ENCODE data around the gene SREBF2.

The SREBF2 gene

GRCh38 chr22:41820447-41820846, 12.5 kb upstream of the SREBF2 start:
- Histone ChIP-seq H3K27ac (replicated peaks) (no peak overlapping the region), H3K4me3 (replicated peaks; ENCODE audit: insufficient read depth, low read length) (no peak overlapping the region), H3K27me3 (ENCODE audit: insufficient read depth, poor library complexity, severe bottlenecking) (no peaks in the 10 kb centered on the region)
- DNase-seq (ENCODE audit: low read depth in 1 of 2, low spot score in 1 of 2), result no peak
- TF ChIP-seq POLR2AphosphoS5 (IDR thresholded peaks at IDR 0.05; ENCODE audit: low read depth), result no peak
- no peak for TF ChIP-seq REST (IDR thresholded peaks at IDR 0.05; ENCODE audit: insufficient replicate concordance, low read depth)
- TF ChIP-seq SPI1 (IDR thresholded peaks at IDR 0.05; ENCODE audit: borderline replicate concordance, low read depth), result no peak
- TF ChIP-seq GABPA (IDR thresholded peaks at IDR 0.05; ENCODE audit: low read depth), result no peak
- TF ChIP-seq CTCF (IDR thresholded peaks at IDR 0.05; ENCODE audit: insufficient read depth, low read length), result no peak

DNA sequence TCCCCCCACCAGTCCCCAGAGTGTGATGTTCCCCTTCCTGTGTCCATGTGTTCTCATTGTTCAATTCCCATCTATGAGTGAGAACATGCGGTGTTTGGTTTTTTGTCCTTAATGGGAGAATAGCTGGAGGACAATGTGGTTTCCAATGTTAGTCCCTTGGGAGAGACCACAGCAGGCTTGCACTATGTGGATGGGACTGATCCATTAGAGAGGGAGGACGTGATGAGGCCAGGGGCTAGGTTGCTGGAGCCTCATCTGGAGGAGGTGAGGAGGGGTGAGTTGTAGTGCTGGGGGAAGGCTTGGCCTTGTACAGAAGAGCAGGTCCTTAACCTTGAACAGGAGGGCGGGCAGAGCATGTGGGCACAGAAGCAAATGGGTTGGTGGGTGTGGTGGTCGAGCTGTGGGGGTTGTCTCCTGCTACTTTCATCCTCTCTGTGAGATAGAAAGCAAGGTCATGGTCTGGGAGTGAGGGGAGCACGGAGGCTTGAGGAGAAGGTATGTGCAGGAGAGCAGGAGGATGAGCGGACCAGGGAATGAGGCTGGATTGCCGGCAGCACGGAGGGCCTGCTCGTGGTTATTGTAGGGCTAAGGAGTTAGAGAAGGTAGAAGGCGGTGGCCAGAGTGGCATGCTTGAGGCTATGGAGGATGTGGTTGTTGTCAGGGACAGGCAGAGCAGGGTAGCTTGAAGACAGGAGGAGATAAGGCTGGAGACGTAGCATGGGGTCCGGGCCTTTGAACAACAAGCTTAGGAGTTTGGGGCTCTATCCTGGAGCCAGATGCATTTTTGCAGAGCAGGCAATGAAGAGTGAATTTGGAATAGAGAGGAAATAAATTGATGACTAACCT, 11.2 kb upstream of the SREBF2 start:
- Histone ChIP-seq H3K4me3 (replicated peaks; ENCODE audit: insufficient read depth, low read length) (no peak overlapping the region), H3K27me3 (ENCODE audit: insufficient read depth, poor library complexity, severe bottlenecking) (no peaks in the 10 kb centered on the region), H3K27ac (replicated peaks) (no peak overlapping the region)
- TF ChIP-seq POLR2AphosphoS5 (IDR thresholded peaks at IDR 0.05; ENCODE audit: low read depth) (no peak), SPI1 (IDR thresholded peaks at IDR 0.05; ENCODE audit: borderline replicate concordance, low read depth) (no peak), GABPA (IDR thresholded peaks at IDR 0.05; ENCODE audit: low read depth) (no peak), CTCF (IDR thresholded peaks at IDR 0.05; ENCODE audit: insufficient read depth, low read length) (no peak)
- DNase-seq (ENCODE audit: low read depth in 1 of 2, low spot score in 1 of 2), result no peak

DNA sequence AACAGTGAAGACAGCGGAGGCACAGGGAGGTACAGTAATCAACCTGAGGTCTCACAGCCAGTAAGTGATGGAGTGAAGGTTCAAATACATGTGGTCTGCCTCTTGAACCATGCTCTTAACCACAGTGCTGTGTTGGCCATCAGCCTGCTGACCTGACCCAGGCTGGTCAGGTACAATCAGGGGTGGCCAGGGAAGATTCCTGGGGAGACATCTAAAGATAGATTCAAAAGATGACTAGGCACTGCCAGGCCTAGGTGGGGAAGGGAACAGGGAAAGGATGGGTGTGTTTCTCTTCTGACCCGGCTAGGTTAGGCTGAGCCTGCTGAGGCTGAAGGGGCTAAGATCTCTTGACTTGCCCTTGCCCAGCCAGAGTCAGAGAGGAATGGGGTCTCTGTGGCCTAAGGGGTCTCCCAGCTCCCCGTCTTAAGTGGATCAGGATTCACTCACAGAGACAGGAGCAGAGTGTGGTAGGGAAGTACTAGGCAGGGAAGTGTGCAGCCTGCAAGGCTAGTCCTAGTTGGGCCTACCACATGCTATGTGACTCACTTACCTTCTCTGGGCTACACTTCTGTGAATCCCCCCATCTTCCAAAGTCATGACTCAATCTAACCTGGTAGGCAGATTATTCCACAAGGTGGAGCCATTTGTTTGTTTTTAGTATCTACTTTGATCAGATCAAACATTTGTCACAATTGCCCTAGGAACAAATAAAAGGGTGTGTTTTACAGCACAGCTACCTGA, 10.4 kb upstream of the SREBF2 start:
- H3K27me3 ChIP-seq (ENCODE audit: insufficient read depth, poor library complexity, severe bottlenecking), result no peaks in the 10 kb centered on the region
- DNase-seq (ENCODE audit: low read depth in 1 of 2, low spot score in 1 of 2), result no peak
- peak; percentile 41 for TF ChIP-seq CTCF (IDR thresholded peaks at IDR 0.05; ENCODE audit: insufficient read depth, low read length)
- no peak for TF ChIP-seq REST (IDR thresholded peaks at IDR 0.05; ENCODE audit: insufficient replicate concordance, low read depth)
- no peak overlapping the region for H3K4me3 ChIP-seq (replicated peaks; ENCODE audit: insufficient read depth, low read length)
- no peak overlapping the region for H3K27ac ChIP-seq (replicated peaks)

Data from HL-60 (cell line).